ENCODE data around the gene PAK5.

- TF ChIP-seq CTCF (IDR thresholded peaks at IDR 0.05) (no peak), POLR2A (IDR thresholded peaks at IDR 0.05) (no peak), EP300 (IDR thresholded peaks at IDR 0.05; ENCODE audit: low read depth) (no peak)
Measured at GRCh38 chr20:9550283-9550682, 288.6 kb downstream of the PAK5 start.
